GM19468 (cell line): Measurements from ENCODE around the gene ANTXRL.
"Not testable (repeated sequence)": the region's sequence is repeated elsewhere in the genome, so short reads cannot be mapped to it uniquely, and the experiment has no call there.

ENCODE experiments used
- ATAC-seq: cut with Tn5 transposase; IDR thresholded peaks from one replicate; pipeline ENCODE4 v1.9.1; 2021; ENCODE audit warnings: mild to moderate bottlenecking, moderate library complexity, moderate number of reproducible peaks; ENCODE audit not compliant: unreplicated experiment; ENCODE audit errors: extremely low read depth

Gene ANTXRL

GRCh38 chr10:46305079-46305818 lies 18.5 kb downstream of the ANTXRL start:
- ATAC-seq, result no peak

GRCh38 chr10:46305986-46306385 lies 19.2 kb downstream of the ANTXRL start:
- no peak for ATAC-seq

- no peak for ATAC-seq
Measured at GRCh38 chr10:46306516-46307184, 19.9 kb downstream of the ANTXRL start.

- ATAC-seq, result no peak
Measured at GRCh38 chr10:46307281-46308112, 20.7 kb downstream of the ANTXRL start.

GRCh38 chr10:46308113-46308415 lies 21.3 kb downstream of the ANTXRL start:
- no peak for ATAC-seq

- no peak for ATAC-seq
Measured at GRCh38 chr10:46308666-46309450, 22.1 kb downstream of the ANTXRL start.

- no peak for ATAC-seq
Measured at GRCh38 chr10:46309511-46310142, 22.8 kb downstream of the ANTXRL start.

GRCh38 chr10:46310143-46310514 lies 23.3 kb downstream of the ANTXRL start:
- no peak for ATAC-seq

- ATAC-seq, result no peak
Measured at GRCh38 chr10:46310851-46311250, 24.1 kb downstream of the ANTXRL start.

- no peak for ATAC-seq
Measured at GRCh38 chr10:46311501-46311951, 24.7 kb downstream of the ANTXRL start.

GRCh38 chr10:46311961-46312431 lies 25.2 kb downstream of the ANTXRL start:
- ATAC-seq, result not testable (repeated sequence)

GRCh38 chr10:46312953-46313352 lies 26.2 kb downstream of the ANTXRL start:
- ATAC-seq, result no peak

- ATAC-seq, result no peak
Measured at GRCh38 chr10:46314071-46314470, 27.3 kb downstream of the ANTXRL start.

GRCh38 chr10:46315071-46315860 lies 28.5 kb downstream of the ANTXRL start:
- ATAC-seq, result not testable (repeated sequence)

GRCh38 chr10:46317370-46317769 lies 30.6 kb downstream of the ANTXRL start:
- no peak for ATAC-seq

- no peak for ATAC-seq
Measured at GRCh38 chr10:46317889-46318288, 31.1 kb downstream of the ANTXRL start.

GRCh38 chr10:46318799-46319198 lies 32.0 kb downstream of the ANTXRL start:
- no peak for ATAC-seq

GRCh38 chr10:46319389-46319788 lies 32.6 kb downstream of the ANTXRL start:
- no peak for ATAC-seq

GRCh38 chr10:46321770-46322169 lies 35.0 kb downstream of the ANTXRL start:
- ATAC-seq, result no peak
